ENCODE data around the gene PRKD1.

GRCh38 chr14:29527286-29527685 is 400.4 kb downstream of the PRKD1 start:
- TF ChIP-seq TAF1 (IDR thresholded peaks at IDR 0.05; ENCODE audit: low read depth, low read length) (no peak), POLR2AphosphoS5 (IDR thresholded peaks at IDR 0.05; ENCODE audit: low read depth, low read length) (no peak), POLR2A (IDR thresholded peaks at IDR 0.05; ENCODE audit: low read depth, low read length) (no peak), POU2F2 (IDR thresholded peaks at IDR 0.05; ENCODE audit: low read depth, low read length) (no peak), PAX5 (IDR thresholded peaks at IDR 0.05; ENCODE audit: insufficient read depth, low read length, severe bottlenecking) (no peak)
